WI38 (cell line): ENCODE measurements around the gene LRWD1.

Source experiments
- H3K4me3 ChIP-seq: 2 replicates; pipeline ENCODE4 v1.5.1; 2011; ENCODE audit warnings: low read depth, mild to moderate bottlenecking, control low read depth, low read length
- CTCF ChIP-seq: IDR thresholded peaks from 2 replicates; pipeline ENCODE4 v1.5.1; 2012; ENCODE audit warnings: low read depth, mild to moderate bottlenecking, control low read depth, low read length

Gene LRWD1

DNA sequence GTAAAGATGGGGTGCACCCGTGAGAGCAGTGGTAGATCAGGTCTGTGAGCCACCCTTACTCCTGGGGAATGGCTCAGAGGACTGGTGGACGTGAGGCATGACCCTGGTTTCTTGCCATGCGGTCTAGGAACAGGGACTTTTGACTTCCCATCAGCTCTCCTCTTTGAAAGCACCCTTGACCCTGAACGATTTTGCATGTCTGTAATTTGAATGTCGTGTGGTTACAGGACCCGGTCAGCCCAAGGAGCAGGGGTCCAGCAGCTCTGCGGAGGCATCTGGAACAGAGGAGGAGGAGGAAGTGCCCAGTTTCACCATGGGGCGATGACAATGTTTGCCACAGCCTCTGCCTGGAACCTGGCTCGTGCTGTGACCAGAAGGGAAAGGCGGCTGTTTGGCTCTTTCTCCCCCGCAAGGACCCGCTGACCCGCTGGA, 40.0 kb upstream of the LRWD1 start:
- TF ChIP-seq CTCF: no peak
- no peak overlapping the region for H3K4me3 ChIP-seq

GRCh38 chr7:102425639-102426267, 39.0 kb upstream of the LRWD1 start:
- TF ChIP-seq CTCF: no peak
- H3K4me3 ChIP-seq: no peak overlapping the region

DNA sequence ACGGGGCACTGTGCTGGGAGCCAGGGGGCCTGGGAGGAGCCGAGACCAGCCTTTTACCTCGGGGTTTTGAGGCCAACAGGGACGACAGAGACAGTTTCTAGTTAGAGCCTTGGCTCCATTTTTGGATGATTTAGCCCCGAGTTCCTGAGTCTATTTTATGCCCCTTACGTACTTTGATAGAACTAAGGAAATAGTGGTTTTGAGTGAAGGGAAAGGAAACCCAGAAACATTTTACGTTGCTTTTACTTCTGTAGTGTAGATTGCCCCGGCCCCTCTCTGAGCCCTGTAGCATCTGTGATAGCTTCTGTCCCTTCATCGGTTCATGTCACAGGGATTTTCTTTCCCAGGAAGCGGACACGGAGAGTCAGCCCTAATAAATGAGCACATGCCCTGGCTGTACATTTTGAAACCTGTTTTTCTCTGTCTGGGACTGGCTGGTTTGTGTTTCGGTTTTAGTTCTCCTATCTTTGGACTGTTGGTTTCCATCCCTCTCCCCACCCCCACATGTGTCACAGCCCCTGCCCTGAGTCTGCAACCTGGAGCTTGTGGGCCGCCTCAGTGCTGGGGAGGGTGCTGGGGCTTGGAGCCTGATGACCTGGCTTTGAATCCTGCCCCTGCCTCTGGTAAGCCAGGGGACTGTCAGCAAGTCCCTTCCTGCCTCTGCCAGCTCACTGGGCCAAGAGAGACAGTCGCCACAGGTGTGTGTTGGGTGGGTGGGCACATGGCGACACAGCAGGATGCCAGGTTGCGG, 38.3 kb upstream of the LRWD1 start:
- no peak for TF ChIP-seq CTCF
- no peak overlapping the region for H3K4me3 ChIP-seq

DNA sequence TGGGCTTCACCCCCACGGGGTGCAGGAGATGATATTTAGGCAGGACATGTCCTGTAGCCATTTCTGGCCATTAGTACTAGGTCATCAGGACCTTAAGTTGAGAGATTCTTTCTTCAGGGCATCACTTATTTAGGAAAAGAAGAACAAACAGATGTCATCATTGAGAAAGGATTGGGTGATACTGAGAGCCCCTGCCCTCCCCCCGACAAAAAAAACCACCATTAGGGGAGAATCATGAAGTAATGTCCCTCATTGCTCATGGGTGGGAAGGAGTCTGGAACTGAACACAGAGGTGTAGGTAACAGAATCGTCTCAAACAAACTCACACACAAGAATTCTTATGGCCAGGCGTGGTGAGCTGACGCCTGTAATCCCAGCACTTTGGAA, 37.8 kb upstream of the LRWD1 start:
- TF ChIP-seq CTCF: no peak
- no peak overlapping the region for H3K4me3 ChIP-seq

- no peak for TF ChIP-seq CTCF
- H3K4me3 ChIP-seq: no peak overlapping the region
Observed at GRCh38 chr7:102429141-102429899, 35.5 kb upstream of the LRWD1 start.

DNA sequence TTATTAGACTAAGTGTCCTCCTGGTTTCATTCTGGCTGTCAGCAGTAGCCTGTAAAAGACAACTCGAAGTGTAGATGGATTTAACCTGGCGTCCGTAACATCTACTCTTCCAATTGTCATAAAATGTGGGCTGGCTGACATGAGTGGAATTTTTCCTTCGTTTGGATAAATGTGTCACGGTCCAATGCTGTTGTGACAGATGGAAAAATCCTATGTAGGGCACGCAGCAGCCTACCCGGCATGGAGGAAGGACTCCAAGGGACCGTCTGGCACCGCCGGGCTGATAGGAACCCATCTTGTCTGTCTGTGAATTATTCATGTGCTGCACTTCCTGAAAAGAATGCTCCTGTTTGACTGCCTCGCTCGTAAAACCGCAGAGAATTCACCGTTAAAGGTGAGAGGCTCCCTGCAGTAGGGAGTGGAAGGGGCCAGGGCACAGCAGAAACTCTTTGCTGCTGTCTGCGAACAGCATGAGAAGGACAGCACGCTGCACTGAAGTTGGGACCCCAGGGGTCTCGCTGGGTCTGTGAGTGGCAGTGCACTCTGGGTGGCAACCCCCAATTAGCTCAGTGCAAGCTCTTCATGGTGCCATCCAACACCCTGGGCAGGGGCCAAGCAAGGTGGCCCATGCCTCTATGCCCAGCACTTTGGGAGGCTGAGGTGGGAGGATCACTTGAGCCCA, 33.0 kb upstream of the LRWD1 start:
- TF ChIP-seq CTCF: no peak
- no peak overlapping the region for H3K4me3 ChIP-seq
